ENCODE data around the gene CDHR1. TPM values are rescaled to one million over a fixed set of nuclear protein-coding genes. Genes with fewer than 3 reads are reported as not detected.
A peak's percentile ranks its signal among the peaks of the same experiment; 100 is the strongest.

The CDHR1 gene
- polyA plus RNA-seq, 1 of the 3 experiments (the other 2 are of a cell fraction), result 0.02 TPM

DNA sequence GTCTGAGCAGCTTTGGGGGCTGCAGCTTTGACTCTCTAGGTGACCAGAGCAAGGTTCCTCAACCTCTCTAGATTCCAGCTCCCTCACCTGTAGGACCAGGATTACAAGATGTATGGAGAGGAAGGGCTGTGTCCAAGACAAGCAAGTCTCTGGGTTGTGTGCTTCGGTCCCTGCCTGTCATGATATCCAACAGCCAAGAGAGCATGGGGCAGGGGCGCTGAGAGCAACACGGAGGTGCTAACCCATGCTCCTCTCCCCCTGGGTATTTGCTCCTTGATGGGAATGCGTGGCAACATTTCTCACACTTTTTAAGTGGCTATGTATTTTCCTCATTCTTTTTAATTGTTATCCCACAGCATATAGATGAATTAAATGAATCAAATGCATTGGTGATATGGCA is 10.3 kb downstream of the CDHR1 start:
- H3K27ac ChIP-seq (ENCODE audit: low read depth in 2 of 2, low read length in 1 of 2), result no peak overlapping the region
- H3K9me3 ChIP-seq, result no peaks in the 10 kb centered on the region
- no peaks in the 10 kb centered on the region for H3F3A ChIP-seq (replicated peaks; ENCODE audit: insufficient read depth)
- 33% methylated on average over 4 of the region's 4 CpGs for WGBS (ENCODE audit: low lambda C conversion rate)
- H4K20me1 ChIP-seq (ENCODE audit: insufficient read depth), result no peaks in the 10 kb centered on the region
- no peaks in the 10 kb centered on the region for H3K36me3 ChIP-seq (replicated peaks in 1 of 2; ENCODE audit: control insufficient read depth in 1 of 2, insufficient read depth in 2 of 2, low read length in 1 of 2)
- no peaks in the 10 kb centered on the region for H3K9me2 ChIP-seq
- TF ChIP-seq, protein P1, sequence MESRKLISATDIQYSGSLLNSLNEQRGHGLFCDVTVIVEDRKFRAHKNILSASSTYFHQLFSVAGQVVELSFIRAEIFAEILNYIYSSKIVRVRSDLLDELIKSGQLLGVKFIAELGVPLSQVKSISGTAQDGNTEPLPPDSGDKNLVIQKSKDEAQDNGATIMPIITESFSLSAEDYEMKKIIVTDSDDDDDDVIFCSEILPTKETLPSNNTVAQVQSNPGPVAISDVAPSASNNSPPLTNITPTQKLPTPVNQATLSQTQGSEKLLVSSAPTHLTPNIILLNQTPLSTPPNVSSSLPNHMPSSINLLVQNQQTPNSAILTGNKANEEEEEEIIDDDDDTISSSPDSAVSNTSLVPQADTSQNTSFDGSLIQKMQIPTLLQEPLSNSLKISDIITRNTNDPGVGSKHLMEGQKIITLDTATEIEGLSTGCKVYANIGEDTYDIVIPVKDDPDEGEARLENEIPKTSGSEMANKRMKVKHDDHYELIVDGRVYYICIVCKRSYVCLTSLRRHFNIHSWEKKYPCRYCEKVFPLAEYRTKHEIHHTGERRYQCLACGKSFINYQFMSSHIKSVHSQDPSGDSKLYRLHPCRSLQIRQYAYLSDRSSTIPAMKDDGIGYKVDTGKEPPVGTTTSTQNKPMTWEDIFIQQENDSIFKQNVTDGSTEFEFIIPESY (IDR thresholded peaks at IDR 0.05; ENCODE audit: borderline replicate concordance, low read depth), result no peak
- TF ChIP-seq CHD2 (IDR thresholded peaks at IDR 0.05; ENCODE audit: low read length, partially characterized antibody), result no peak
- no peak overlapping the region for H3K9ac ChIP-seq
- no peak overlapping the region for H2AFZ ChIP-seq (ENCODE audit: low read depth)
- H3K4me2 ChIP-seq, result no peak overlapping the region
- no peaks in the 10 kb centered on the region for H3K27me3 ChIP-seq (ENCODE audit: insufficient read depth)
- no peak for DNase-seq
- H3K4me3 ChIP-seq (ENCODE audit: low read depth in 2 of 2, low read length in 1 of 2), result no peak overlapping the region
- H3K79me2 ChIP-seq (ENCODE audit: insufficient read depth), result no peaks in the 10 kb centered on the region
- POLR2A ChIA-PET, result no interaction called here
- H3K4me1 ChIP-seq (ENCODE audit: control insufficient read depth in 1 of 2, insufficient read depth in 2 of 2, low read depth in 1 of 2, low read length in 1 of 2), result no peaks in the 10 kb centered on the region
- CTCF ChIA-PET, result interaction anchor here (0.9 to 5.6 kb wide), 15 partner anchors 10 to 333 kb away, joined by 3 to 72 read pairs (median 4); partner anchors contain the start of gene CDHR1

DNA sequence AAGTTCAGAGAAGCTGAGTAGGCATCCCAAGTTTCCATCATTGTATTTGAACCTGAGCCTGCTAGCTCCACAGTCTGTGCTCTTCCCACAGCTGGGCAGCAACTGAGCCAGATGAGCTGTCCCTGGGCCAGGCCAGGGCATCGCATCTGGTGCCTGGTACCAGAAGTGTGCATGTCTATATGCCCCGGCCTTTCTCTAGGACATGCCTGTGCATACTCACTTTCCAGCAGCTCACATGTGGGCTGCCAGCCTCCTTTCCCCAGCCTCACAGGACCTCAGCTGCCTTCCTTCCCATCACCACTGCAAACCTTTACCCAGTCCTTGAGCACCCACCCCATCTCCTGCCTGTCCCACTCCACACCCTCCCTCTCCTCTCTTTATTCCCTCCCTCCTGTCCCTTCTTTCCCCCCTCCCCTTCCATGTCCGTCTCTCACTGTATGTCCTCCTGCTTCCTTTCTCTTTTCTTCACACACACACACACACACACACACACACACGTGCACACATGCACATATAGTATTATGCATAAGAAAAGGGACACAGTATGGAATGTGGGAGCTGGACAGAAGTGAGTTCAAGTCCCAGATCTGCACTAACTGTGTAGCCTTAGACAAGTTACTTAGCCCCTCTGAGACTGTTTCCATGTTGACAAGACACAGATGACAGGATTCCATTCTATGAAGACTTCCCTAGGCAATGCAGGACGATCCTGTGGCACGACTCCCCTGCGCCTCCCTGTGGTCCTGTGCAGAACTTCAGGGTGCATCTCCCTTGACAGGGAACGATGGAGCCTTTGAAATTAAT is 10.9 kb downstream of the CDHR1 start:
- H3K79me2 ChIP-seq (ENCODE audit: insufficient read depth), result no peaks in the 10 kb centered on the region
- peak; percentile 83 for DNase-seq
- CTCF ChIA-PET, result interaction anchor here (0.7 to 5.6 kb wide), 21 partner anchors 9 to 332 kb away, joined by 3 to 72 read pairs (median 4); partner anchors contain the start of genes CDHR1 and GHITM

More for the DNA sequence above, 10.9 kb downstream of the CDHR1 start:
- Histone ChIP-seq H3K27ac (ENCODE audit: low read depth in 2 of 2, low read length in 1 of 2) (no peak overlapping the region), H3K4me3 (ENCODE audit: low read depth in 2 of 2, low read length in 1 of 2) (peak overlapping the region in 1 of 2 experiments; percentile 17; a peak in 1 of 4 replicates), H3F3A (replicated peaks; ENCODE audit: insufficient read depth) (no peaks in the 10 kb centered on the region), H4K20me1 (ENCODE audit: insufficient read depth) (no peaks in the 10 kb centered on the region), H3K4me2 (no peak overlapping the region), H3K9me3 (no peaks in the 10 kb centered on the region), H2AFZ (ENCODE audit: low read depth) (no peak overlapping the region), H3K9ac (no peak overlapping the region), H3K27me3 (ENCODE audit: insufficient read depth) (no peaks in the 10 kb centered on the region), H3K36me3 (replicated peaks in 1 of 2; ENCODE audit: control insufficient read depth in 1 of 2, insufficient read depth in 2 of 2, low read length in 1 of 2) (no peaks in the 10 kb centered on the region), H3K4me1 (ENCODE audit: control insufficient read depth in 1 of 2, insufficient read depth in 2 of 2, low read depth in 1 of 2, low read length in 1 of 2) (no peaks in the 10 kb centered on the region), H3K9me2 (no peaks in the 10 kb centered on the region)
- POLR2A ChIA-PET, result no interaction called here
- TF ChIP-seq, protein P2, sequence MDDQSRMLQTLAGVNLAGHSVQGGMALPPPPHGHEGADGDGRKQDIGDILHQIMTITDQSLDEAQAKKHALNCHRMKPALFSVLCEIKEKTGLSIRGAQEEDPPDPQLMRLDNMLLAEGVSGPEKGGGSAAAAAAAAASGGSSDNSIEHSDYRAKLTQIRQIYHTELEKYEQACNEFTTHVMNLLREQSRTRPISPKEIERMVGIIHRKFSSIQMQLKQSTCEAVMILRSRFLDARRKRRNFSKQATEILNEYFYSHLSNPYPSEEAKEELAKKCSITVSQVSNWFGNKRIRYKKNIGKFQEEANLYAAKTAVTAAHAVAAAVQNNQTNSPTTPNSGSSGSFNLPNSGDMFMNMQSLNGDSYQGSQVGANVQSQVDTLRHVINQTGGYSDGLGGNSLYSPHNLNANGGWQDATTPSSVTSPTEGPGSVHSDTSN (IDR thresholded peaks at IDR 0.05), result no peak
- TF ChIP-seq CHD2 (IDR thresholded peaks at IDR 0.05; ENCODE audit: low read length, partially characterized antibody), result peak; percentile 22
- no peak for TF ChIP-seq TAF1 (IDR thresholded peaks at IDR 0.05; ENCODE audit: borderline replicate concordance, low read depth, low read length)
- TF ChIP-seq, protein P3, sequence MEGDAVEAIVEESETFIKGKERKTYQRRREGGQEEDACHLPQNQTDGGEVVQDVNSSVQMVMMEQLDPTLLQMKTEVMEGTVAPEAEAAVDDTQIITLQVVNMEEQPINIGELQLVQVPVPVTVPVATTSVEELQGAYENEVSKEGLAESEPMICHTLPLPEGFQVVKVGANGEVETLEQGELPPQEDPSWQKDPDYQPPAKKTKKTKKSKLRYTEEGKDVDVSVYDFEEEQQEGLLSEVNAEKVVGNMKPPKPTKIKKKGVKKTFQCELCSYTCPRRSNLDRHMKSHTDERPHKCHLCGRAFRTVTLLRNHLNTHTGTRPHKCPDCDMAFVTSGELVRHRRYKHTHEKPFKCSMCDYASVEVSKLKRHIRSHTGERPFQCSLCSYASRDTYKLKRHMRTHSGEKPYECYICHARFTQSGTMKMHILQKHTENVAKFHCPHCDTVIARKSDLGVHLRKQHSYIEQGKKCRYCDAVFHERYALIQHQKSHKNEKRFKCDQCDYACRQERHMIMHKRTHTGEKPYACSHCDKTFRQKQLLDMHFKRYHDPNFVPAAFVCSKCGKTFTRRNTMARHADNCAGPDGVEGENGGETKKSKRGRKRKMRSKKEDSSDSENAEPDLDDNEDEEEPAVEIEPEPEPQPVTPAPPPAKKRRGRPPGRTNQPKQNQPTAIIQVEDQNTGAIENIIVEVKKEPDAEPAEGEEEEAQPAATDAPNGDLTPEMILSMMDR (IDR thresholded peaks at IDR 0.05), result peak; percentile 69
- peak; percentile 72 for TF ChIP-seq SMC3 (IDR thresholded peaks at IDR 0.05; ENCODE audit: low read depth, low read length)
- TF ChIP-seq EZH2phosphoT487 (IDR thresholded peaks at IDR 0.05; ENCODE audit: borderline replicate concordance, low read depth), result no peak
- TF ChIP-seq, protein P4, sequence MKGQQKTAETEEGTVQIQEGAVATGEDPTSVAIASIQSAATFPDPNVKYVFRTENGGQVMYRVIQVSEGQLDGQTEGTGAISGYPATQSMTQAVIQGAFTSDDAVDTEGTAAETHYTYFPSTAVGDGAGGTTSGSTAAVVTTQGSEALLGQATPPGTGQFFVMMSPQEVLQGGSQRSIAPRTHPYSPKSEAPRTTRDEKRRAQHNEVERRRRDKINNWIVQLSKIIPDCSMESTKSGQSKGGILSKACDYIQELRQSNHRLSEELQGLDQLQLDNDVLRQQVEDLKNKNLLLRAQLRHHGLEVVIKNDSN (IDR thresholded peaks at IDR 0.05; ENCODE audit: borderline replicate concordance, low read depth), result no peak
- TF ChIP-seq SIN3A (IDR thresholded peaks at IDR 0.05; ENCODE audit: borderline replicate concordance, low read depth, low read length), result no peak
- TF ChIP-seq, protein P5, sequence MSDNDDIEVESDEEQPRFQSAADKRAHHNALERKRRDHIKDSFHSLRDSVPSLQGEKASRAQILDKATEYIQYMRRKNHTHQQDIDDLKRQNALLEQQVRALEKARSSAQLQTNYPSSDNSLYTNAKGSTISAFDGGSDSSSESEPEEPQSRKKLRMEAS (IDR thresholded peaks at IDR 0.05; ENCODE audit: low read depth), result no peak
- TF ChIP-seq RCOR1 (IDR thresholded peaks at IDR 0.05; ENCODE audit: low read length), result no peak
- TF ChIP-seq, protein P1 (IDR thresholded peaks at IDR 0.05; ENCODE audit: borderline replicate concordance, low read depth), result no peak
- TF ChIP-seq RAD21 (IDR thresholded peaks at IDR 0.05; ENCODE audit: low read length), result peak; percentile 83
- no peak for TF ChIP-seq FOXM1 (IDR thresholded peaks at IDR 0.05; ENCODE audit: low read depth)
- 9% methylated on average over 6 of the region's 8 CpGs for WGBS (ENCODE audit: low lambda C conversion rate)

Measured in SK-N-SH (cell line).